ENCODE results near the gene CEACAM21.

DNA sequence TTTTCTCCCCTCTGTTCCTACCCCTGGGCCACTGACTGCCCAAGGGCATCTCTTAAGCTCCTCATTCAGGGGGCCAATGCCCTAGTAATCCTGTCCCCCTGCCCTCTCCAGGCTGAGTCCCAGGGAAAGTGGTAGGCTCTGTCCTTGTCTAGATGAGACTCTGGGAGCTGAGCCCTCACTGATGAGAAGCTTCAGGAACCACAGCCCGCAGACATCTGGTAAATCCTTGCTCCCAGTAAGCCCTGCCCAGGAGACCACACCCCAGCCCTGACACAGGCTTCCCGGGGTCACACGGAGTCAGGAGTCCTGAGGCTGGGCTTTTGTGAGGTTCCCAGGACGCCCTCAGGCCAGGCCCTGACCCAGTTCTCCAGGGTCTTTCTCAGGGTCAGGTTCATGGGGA, 49.0 kb downstream of the CEACAM21 start:
- TF ChIP-seq, protein P1, sequence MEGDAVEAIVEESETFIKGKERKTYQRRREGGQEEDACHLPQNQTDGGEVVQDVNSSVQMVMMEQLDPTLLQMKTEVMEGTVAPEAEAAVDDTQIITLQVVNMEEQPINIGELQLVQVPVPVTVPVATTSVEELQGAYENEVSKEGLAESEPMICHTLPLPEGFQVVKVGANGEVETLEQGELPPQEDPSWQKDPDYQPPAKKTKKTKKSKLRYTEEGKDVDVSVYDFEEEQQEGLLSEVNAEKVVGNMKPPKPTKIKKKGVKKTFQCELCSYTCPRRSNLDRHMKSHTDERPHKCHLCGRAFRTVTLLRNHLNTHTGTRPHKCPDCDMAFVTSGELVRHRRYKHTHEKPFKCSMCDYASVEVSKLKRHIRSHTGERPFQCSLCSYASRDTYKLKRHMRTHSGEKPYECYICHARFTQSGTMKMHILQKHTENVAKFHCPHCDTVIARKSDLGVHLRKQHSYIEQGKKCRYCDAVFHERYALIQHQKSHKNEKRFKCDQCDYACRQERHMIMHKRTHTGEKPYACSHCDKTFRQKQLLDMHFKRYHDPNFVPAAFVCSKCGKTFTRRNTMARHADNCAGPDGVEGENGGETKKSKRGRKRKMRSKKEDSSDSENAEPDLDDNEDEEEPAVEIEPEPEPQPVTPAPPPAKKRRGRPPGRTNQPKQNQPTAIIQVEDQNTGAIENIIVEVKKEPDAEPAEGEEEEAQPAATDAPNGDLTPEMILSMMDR (IDR thresholded peaks at IDR 0.05), result no peak
- TF ChIP-seq POLR2AphosphoS5 (IDR thresholded peaks at IDR 0.05), result no peak

Measured in breast epithelium (tissue), 3 donors.